IMR-90 (cell line): Measurements from ENCODE around the gene IDS. TPM values are rescaled to one million over a fixed set of nuclear protein-coding genes. Genes with fewer than 3 reads are reported as not detected.
"Not testable (repeated sequence)": the region's sequence is repeated elsewhere in the genome, so short reads cannot be mapped to it uniquely, and the experiment has no call there.

Experiments
- ATAC-seq: fragments of 200-7000 bp; cut with Tn5 transposase; 2 replicates; pipeline ENCODE4 v1.9.1; 2020; ENCODE audit warnings: low read depth, mild to moderate bottlenecking, moderate library complexity
- BruUV-seq: library from RNA; stranded (reverse); fragments of 400-500 nt; replicated peaks from 2 replicates; lab custom pipeline; 2021; lab: Mats Ljungman, UMichigan
- CTCF ChIA-PET: fragments of 300-600 bp; formaldehyde crosslinking; extraction: SDS; loops from one replicate; lab custom pipeline; 2021; ENCODE audit warnings: antibody characterized with exemption; lab: Yijun Ruan, JAX
- POLR2A ChIA-PET: fragments of 300-600 bp; sonication (Branson Sonifier 250); formaldehyde crosslinking; loops from one replicate; lab custom pipeline; 2022; ENCODE audit warnings: antibody characterized with exemption; ENCODE audit not compliant: unreplicated experiment; lab: Charles Lee
- DNase-seq: peaks from one replicate; pipeline ENCODE4 v3.0.0; 2013
- H2AFZ ChIP-seq: replicated peaks from 2 replicates; pipeline ENCODE3; 2013; ENCODE audit warnings: low read length, mild to moderate bottlenecking; ENCODE audit not compliant: poor library complexity
- H2AK5ac ChIP-seq: 2 replicates; pipeline ENCODE4 v1.6.1; 2013; ENCODE audit warnings: low read depth, low read length, inconsistent platforms
- H2AK9ac ChIP-seq: replicated peaks from 2 replicates; pipeline ENCODE3; 2013; ENCODE audit warnings: mild to moderate bottlenecking, low read depth, low read length, moderate library complexity; ENCODE audit not compliant: poor library complexity
- H2BK120ac ChIP-seq: 2 replicates; pipeline ENCODE4 v1.6.1; 2013; ENCODE audit warnings: low read depth, low read length, inconsistent platforms
- H2BK15ac ChIP-seq: 3 replicates; pipeline ENCODE4 v1.6.1; 2013; ENCODE audit warnings: low read depth, low read length, inconsistent platforms
- H2BK20ac ChIP-seq: 2 replicates; pipeline ENCODE4 v1.6.1; 2013; ENCODE audit warnings: low read depth, mild to moderate bottlenecking, inconsistent platforms, low read length, moderate library complexity
- H2BK5ac ChIP-seq: 2 replicates; pipeline ENCODE4 v1.6.1; 2013; ENCODE audit warnings: mild to moderate bottlenecking, low read depth, low read length, inconsistent platforms; ENCODE audit not compliant: poor library complexity, severe bottlenecking
- H3K14ac ChIP-seq: replicated peaks from 2 replicates; pipeline ENCODE4 v1.6.1; 2013; ENCODE audit warnings: low read depth, low read length, inconsistent platforms
- H3K18ac ChIP-seq: 2 replicates; pipeline ENCODE4 v1.6.1; 2013; ENCODE audit warnings: low read depth, low read length, control low read depth
- H3K23ac ChIP-seq: 2 replicates; pipeline ENCODE4 v1.6.1; 2013; ENCODE audit warnings: low read depth, low read length, inconsistent platforms
- H3K27ac ChIP-seq: 2 replicates; pipeline ENCODE4 v1.5.1; 2013; ENCODE audit warnings: mild to moderate bottlenecking, control low read depth, low read length; ENCODE audit not compliant: insufficient read depth
- H3K27me3 ChIP-seq: 2 replicates; pipeline ENCODE4 v1.6.1; 2013; ENCODE audit warnings: low read length; ENCODE audit not compliant: control insufficient read depth, insufficient read depth
- H3K36me3 ChIP-seq: 2 replicates; pipeline ENCODE4 v1.6.1; 2013; ENCODE audit warnings: low read length, mixed read lengths; ENCODE audit not compliant: control insufficient read depth, insufficient read depth
- H3K4ac ChIP-seq: 2 replicates; pipeline ENCODE4 v1.6.1; 2013; ENCODE audit warnings: low read depth, low read length, inconsistent platforms
- H3K4me1 ChIP-seq: 2 replicates; pipeline ENCODE4 v1.6.1; 2013; ENCODE audit warnings: low read length, mixed read lengths; ENCODE audit not compliant: control insufficient read depth, insufficient read depth
- H3K4me2 ChIP-seq: 2 replicates; pipeline ENCODE4 v1.6.1; 2013; ENCODE audit warnings: low read depth, mild to moderate bottlenecking, control low read depth, low read length, moderate library complexity
- H3K4me3 ChIP-seq: 2 replicates; pipeline ENCODE4 v1.5.1; 2013; ENCODE audit warnings: low read depth, mild to moderate bottlenecking, control low read depth, low read length, moderate library complexity; ENCODE audit not compliant: insufficient read depth
- H3K56ac ChIP-seq: 2 replicates; pipeline ENCODE4 v1.6.1; 2013; ENCODE audit warnings: low read length, inconsistent platforms; ENCODE audit not compliant: insufficient read depth; ENCODE audit errors: extremely low read depth
- H3K79me1 ChIP-seq, 2 experiments: 2 replicates each; pipeline ENCODE4 v1.6.1; 2013; ENCODE audit warnings: low read length in 2 of 2, inconsistent platforms in 1 of 2, low read depth in 1 of 2
- H3K9ac ChIP-seq: 2 replicates; pipeline ENCODE4 v1.6.1; 2013; ENCODE audit warnings: low read depth, low read length, control low read depth
- H3K9me1 ChIP-seq: 2 replicates; pipeline ENCODE4 v1.6.1; 2013; ENCODE audit warnings: low read length, inconsistent platforms; ENCODE audit not compliant: insufficient read depth
- H3K9me3 ChIP-seq: 2 replicates; pipeline ENCODE4 v1.6.1; 2013; ENCODE audit warnings: low read length; ENCODE audit not compliant: control insufficient read depth, insufficient read depth
- H4K20me1 ChIP-seq: 2 replicates; pipeline ENCODE4 v1.6.1; 2013; ENCODE audit warnings: low read length, inconsistent platforms; ENCODE audit not compliant: insufficient read depth
- H4K5ac ChIP-seq: 2 replicates; pipeline ENCODE4 v1.6.1; 2013; ENCODE audit warnings: mild to moderate bottlenecking, low read depth, low read length, control low read depth
- H4K8ac ChIP-seq, 2 experiments: 2 replicates each; pipeline ENCODE4 v1.6.1; 2013; ENCODE audit warnings: low read depth in 2 of 2, low read length in 2 of 2, control low read depth in 1 of 2, inconsistent platforms in 1 of 2
- H4K91ac ChIP-seq: 2 replicates; pipeline ENCODE4 v1.6.1; 2013; ENCODE audit warnings: low read depth, low read length, inconsistent platforms; ENCODE audit not compliant: insufficient read depth
- WGBS, 2 experiments: methylation state at CpG; one replicate each; pipeline versions ENCODE4 v1.1.5 to v1.1.7; 2013; ENCODE audit warnings: missing lambda C conversion rate in 2 of 2; ENCODE audit not compliant: insufficient read length in 1 of 2; ENCODE audit errors: extremely low coverage in 2 of 2; 5-methylcytosine and 5-hydroxymethylcytosine counted together
- dilution Hi-C: fragments of 300-500 bp; cut with HindIII; formaldehyde crosslinking; loops from one replicate; pipeline ENCODE4 v1.14.3; 2018; ENCODE audit warnings: low sequenced_read_pairs; ENCODE audit not compliant: unreplicated experiment
- in situ Hi-C: fragments of 300-500 bp; cut with MboI; formaldehyde crosslinking; loops from 3 replicates; pipeline ENCODE4 v1.14.3; 2019; ENCODE audit warnings: low sequenced_read_pairs, inconsistent platforms, mixed read lengths
- intact Hi-C: fragments of 100-400 bp; cut with micrococcal nuclease; formaldehyde crosslinking; loops from 2 replicates; pipeline ENCODE4 v1.10.0; 2022
- polyA plus RNA-seq, 3 experiments: library from polyadenylated mRNA; depleted of rRNA; stranded (reverse); fragments of >200 nt; gene quantifications; 2 replicates each; pipeline ENCODE4 v1.2.3, GENCODE V29; 2012; ENCODE audit warnings: low replicate concordance in 1 of 3
- total RNA-seq: library from RNA; depleted of rRNA; stranded (reverse); fragments of >200 nt; gene quantifications from 2 replicates; pipeline ENCODE4 v1.2.3, GENCODE V29; 2012

Gene IDS
- total and polyA plus RNA-seq, 2 of the 4 experiments (the other 2 are of a cell fraction): 26.3 to 56.9 TPM

DNA sequence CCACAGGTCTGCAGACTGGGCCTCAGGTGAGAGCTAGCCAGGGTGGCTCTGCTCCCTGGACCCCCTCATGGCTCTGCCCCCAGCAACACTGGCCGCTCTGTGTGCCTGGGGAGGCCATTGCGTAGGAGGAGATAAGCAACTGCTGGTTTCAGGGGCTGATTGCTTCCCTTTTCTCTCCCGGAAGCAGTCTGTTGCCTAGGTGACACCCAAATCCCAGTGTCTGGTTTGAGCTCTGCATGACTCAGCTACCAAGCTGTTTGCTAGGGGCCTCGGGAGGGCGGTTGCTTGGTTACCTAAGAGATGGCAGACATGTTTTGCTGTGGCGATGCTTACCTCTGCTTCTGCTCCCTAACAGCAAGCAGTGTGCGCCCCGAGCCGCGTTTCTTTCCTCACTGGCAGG lies 20.3 kb upstream of the IDS start:
- H3K79me1 ChIP-seq, H3K9ac ChIP-seq, H2BK120ac ChIP-seq, H3K14ac ChIP-seq, H3K4me1 ChIP-seq, dilution Hi-C loops, H4K91ac ChIP-seq, H3K9me3 ChIP-seq, H3K56ac ChIP-seq, H4K20me1 ChIP-seq, H2BK5ac ChIP-seq, H3K4me2 ChIP-seq, H2AK9ac ChIP-seq, BruUV-seq, H3K4me3 ChIP-seq, H3K23ac ChIP-seq, intact Hi-C loops, H3K4ac ChIP-seq, H3K36me3 ChIP-seq, H3K9me1 ChIP-seq, CTCF ChIA-PET, H2AK5ac ChIP-seq, H2BK20ac ChIP-seq, H2AFZ ChIP-seq, H3K27me3 ChIP-seq, in situ Hi-C loops, H2BK15ac ChIP-seq, POLR2A ChIA-PET: not testable (repeated sequence)
- peak overlapping the region; percentile 74; the same call in 1 of the 2 replicates for H3K18ac ChIP-seq
- 0 out of 2 replicates have a peak overlapping the region, but pooled peaks have one; percentile 25 for H3K27ac ChIP-seq
- peak overlapping the region; percentile 87; the same call in 1 of the 2 replicates for H4K5ac ChIP-seq
- ATAC-seq (peak; percentile 87), DNase-seq (peak; percentile 60)
- 0 out of 4 replicates have a peak overlapping the region, but pooled peaks of 1 of the 2 experiments have one; percentile 52 for H4K8ac ChIP-seq
- no CpG with 5 or more reads among the region's 10 CpGs for WGBS, 2 experiments
